ENCODE data around the gene MDFI.

Gene MDFI

GRCh38 chr6:41650120-41650519 lies 11.9 kb downstream of the MDFI start:
- no peak for DNase-seq (ENCODE audit: low read depth in 3 of 3)

DNA sequence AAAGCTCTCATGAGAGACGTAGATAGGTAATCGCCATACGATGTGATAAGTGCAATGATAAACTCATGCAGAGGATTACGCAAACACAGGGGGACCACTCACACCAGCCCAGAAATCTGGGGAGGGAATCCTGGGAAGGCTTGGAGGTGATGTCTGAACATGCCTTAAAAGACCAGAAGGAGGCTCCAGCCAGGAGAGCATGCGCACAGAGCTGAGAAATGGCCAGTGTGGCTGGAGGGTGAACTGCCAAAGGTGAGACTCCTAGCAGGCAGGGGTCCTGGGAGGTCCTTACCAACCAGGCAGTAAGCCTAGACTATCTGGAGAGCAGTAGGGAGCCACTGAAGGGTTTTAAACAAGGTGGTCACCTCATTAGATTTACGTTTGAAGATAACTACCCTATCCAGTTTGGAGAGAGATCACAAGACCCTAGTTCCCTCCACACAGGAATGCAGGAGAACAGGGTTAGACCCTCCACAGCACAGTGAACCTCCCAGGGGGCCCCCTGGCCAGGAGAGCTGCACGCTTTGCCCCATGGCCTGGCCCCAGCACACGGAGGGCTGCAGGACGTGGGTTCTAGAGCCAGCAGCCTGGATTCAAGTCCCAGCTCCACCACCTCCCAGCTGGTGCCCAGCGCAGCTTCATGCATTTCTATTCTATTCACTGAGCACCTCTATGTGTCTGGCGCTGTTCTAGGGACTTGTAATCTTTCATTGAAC lies 13.1 kb downstream of the MDFI start:
- no peak for DNase-seq (ENCODE audit: low read depth in 3 of 3)

DNA sequence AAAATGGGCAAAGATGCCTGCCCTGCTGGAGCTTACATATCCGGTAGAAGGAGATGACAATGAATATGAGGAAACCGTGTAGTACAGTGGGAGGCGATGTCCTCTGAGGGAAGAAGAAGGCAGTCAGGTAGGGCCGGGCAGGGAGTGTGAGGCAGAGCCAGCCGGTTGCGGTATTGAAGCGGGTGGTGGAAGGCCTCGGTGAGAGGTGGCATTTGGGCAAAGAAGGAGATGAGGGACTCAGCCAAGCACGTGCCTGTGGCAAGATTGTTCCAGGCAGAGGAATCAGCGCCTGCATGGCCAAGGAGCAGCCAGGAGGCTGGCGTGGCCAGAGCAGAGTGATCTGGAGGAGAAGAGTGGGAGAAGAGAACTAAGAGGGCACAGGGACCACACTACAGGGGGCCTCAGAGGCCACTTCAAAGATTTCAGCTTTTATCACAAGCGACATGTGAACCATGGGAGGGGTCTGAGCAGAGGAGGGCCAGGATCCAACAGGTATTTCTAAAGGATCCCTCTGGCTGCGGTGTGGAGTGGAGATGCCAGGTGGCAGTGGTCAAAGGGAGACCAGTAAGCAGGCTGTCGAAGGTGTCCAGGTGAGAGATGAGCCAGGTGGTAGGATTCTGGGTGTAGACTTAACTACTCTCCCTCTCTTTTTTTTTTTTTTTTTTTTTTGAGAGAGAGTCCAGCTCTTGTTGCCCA lies 13.8 kb downstream of the MDFI start:
- DNase-seq (ENCODE audit: low read depth in 3 of 3), result no peak

DNA sequence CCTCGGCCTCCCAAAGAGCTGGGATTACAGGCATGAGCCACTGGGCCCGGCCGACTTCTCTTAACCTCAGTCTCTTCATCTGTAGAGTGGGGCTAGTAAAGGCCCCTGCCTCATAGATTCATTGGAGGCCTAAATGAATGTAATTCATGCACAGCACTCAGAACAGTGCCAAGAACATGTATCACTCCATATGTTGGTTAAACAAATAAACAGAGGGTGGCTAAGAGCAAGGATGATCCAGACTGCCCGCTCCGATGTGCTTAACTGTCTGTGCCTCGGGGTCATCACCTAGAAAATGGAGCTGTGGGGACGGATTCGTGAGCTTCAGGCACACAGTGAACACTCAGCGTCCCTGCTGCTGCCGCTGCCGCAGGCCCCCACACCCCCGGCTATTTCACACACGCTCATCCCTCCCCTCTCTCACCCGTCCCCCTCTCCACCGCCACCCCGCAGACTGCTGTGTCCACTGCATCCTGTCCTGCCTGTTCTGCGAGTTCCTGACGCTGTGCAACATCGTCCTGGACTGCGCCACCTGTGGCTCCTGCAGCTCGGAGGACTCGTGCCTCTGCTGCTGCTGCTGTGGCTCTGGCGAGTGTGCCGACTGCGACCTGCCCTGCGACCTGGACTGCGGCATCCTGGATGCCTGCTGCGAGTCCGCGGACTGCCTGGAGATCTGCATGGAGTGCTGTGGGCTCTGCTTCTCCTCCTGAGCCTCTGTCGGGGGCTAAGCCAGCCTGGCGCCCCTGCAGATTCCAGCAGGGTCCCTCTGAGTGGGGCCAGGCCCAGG lies 14.8 kb downstream of the MDFI start:
- no peak for DNase-seq (ENCODE audit: low read depth in 3 of 3)

- DNase-seq (ENCODE audit: low read depth in 3 of 3), result no peak
Observed at GRCh38 chr6:41653691-41654090, 15.4 kb downstream of the MDFI start.

DNA sequence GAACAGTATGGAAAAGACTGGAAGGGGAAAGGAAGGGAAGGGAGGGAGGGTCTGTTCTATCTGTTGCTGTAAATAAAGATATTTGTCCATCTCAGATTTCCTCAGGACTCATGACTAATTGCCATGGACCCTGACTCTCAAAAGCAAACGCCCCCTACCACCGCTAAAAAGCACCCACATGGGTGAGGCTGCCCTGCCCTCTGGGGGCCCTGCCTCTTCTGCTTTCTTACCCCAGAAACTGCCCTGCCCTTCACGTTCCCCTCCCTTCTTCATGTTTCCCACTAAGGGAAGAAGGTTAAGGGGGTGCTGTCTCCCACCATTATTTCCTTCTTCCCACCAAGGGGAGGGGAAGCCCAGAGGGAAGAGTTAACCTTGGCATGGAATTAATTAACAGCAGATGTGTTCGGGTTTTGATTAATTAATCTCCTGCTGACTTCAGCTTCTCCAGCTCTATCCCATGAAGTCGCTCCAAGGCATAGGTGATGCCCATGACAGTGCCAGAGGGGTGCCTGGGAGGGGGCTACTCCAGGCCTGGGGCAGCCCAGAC lies 16.0 kb downstream of the MDFI start:
- DNase-seq (ENCODE audit: low read depth in 3 of 3), result no peak

- no peak for DNase-seq (ENCODE audit: low read depth in 3 of 3)
Observed at GRCh38 chr6:41654698-41655151, 16.5 kb downstream of the MDFI start.

DNA sequence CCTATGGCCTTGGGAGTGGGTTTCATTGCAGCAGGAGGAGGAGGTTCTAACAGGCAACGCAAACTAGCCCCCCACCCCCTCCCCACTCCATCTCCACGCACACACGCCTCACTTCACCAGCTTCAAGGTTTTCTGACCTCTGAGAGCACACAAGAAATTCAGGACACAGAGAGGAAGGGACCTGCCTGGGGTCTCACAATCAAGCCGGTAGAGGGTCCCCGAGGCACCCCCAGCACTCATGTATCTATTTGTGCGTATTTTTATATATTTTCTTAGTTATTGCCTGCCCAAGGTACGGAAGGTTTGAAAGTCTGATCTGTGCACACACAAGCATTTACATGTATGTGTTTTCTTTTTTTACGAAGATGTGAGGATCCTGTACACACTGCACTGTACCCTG lies 16.9 kb downstream of the MDFI start:
- DNase-seq (ENCODE audit: low read depth in 3 of 3), result no peak

GRCh38 chr6:41655646-41656001 lies 17.4 kb downstream of the MDFI start:
- DNase-seq (ENCODE audit: low read depth in 3 of 3), result no peak

GRCh38 chr6:41656002-41656691 lies 17.9 kb downstream of the MDFI start:
- no peak for DNase-seq (ENCODE audit: low read depth in 3 of 3)

GRCh38 chr6:41657131-41658094 lies 19.1 kb downstream of the MDFI start:
- DNase-seq (ENCODE audit: low read depth in 3 of 3), result no peak

GRCh38 chr6:41658636-41659035 lies 20.4 kb downstream of the MDFI start:
- DNase-seq (ENCODE audit: low read depth in 3 of 3), result no peak

- DNase-seq (ENCODE audit: low read depth in 3 of 3), result no peak
Observed at GRCh38 chr6:41659935-41660334, 21.7 kb downstream of the MDFI start.

- DNase-seq (ENCODE audit: low read depth in 3 of 3), result no peak
Observed at GRCh38 chr6:41663568-41663967, 25.3 kb downstream of the MDFI start.

GRCh38 chr6:41664271-41664670 lies 26.0 kb downstream of the MDFI start:
- no peak for DNase-seq (ENCODE audit: low read depth in 3 of 3)

DNA sequence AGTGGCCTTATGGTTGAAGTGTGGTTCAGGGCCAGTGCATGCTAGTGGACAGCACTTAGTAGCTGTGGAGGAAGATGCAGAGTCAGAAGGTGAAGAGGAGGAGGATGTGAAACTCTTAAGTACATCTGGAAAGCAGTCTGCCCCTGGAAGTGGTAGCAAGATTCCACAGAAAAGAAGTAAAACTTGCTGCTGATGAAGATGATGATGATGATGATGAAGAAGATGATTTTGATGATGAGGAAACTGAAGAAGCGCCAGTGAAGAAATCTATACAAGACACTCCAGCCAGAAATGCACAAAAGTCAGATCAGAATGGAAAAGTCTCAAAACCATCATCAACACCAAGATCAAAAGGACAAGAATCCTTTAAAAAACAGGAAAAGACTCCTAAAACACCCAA lies 28.9 kb downstream of the MDFI start:
- no peak for DNase-seq (ENCODE audit: low read depth in 3 of 3)

DNA sequence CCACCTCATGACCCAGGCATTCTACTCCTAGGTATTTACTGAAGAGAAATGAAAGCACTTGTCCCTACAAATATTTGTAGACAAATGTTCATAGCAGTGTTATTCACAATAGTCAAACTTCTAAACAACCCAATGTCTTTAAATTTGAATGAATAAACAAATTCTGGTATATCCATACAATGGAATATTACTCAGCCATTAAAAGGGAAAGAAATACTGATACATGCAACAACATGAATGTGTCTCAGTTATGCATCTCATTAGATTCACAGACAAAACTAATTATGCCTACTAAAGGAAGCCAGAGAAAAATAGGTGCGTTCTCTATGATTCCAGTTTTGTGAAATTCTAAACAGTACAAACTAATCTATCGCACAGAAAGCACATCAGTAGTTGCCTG lies 30.7 kb downstream of the MDFI start:
- no peak for DNase-seq (ENCODE audit: low read depth in 3 of 3)

- DNase-seq (ENCODE audit: low read depth in 3 of 3), result no peak
Observed at GRCh38 chr6:41670703-41671360, 32.6 kb downstream of the MDFI start.

- DNase-seq (ENCODE audit: low read depth in 3 of 3), result no peak
Observed at GRCh38 chr6:41671376-41671775, 33.1 kb downstream of the MDFI start.

GRCh38 chr6:41672016-41672415 lies 33.7 kb downstream of the MDFI start:
- no peak for DNase-seq (ENCODE audit: low read depth in 3 of 3)

All from stimulated activated CD4-positive, alpha-beta T cell treated with anti-CD3 and anti-CD28 coated beads, TNF-alpha, amount 100 ng/mL, for 4 hours (primary cell).